ENCODE results near the gene PITRM1.

The PITRM1 gene

DNA sequence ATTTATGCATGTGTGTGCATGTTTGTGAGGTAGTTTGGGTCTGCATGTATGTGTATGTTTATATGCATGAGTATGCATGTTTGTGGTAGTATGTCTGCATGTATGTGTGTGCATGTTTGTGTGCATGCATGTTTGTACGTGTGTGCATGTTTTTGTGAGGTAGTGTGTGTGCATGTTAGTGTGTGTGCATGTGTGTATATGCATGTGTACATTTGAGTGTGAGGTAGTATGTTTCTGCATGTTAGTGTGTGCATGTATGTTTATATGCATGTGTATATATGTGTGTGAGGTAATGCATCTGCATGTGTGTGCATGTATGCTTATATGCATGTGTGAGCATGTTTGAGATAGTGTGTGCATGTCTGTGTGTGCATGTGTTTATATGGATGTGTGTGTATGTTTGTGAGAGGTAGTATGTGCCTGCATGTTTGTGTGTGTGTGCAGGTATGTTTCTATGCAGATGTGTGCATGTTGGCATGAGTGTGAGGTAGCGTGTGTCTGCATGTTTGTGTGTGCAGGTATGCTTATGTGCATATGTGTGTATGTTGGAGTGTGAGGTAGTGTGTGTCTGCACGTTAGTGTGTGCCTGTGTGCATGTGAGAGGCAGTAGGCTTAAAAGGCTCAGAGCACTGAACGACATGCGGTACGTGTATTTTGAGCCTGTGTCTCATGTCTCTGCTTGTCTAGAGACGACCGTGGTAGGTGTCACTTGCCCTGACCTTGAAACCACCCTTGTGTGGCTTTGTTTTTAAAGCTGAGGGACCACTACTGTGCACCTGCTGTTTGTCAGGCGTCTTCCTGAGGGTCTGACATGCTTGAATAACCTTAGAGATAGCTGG lies 61.6 kb downstream of the PITRM1 start:
- TF ChIP-seq, protein P1, sequence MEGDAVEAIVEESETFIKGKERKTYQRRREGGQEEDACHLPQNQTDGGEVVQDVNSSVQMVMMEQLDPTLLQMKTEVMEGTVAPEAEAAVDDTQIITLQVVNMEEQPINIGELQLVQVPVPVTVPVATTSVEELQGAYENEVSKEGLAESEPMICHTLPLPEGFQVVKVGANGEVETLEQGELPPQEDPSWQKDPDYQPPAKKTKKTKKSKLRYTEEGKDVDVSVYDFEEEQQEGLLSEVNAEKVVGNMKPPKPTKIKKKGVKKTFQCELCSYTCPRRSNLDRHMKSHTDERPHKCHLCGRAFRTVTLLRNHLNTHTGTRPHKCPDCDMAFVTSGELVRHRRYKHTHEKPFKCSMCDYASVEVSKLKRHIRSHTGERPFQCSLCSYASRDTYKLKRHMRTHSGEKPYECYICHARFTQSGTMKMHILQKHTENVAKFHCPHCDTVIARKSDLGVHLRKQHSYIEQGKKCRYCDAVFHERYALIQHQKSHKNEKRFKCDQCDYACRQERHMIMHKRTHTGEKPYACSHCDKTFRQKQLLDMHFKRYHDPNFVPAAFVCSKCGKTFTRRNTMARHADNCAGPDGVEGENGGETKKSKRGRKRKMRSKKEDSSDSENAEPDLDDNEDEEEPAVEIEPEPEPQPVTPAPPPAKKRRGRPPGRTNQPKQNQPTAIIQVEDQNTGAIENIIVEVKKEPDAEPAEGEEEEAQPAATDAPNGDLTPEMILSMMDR (IDR thresholded peaks at IDR 0.05; ENCODE audit: low read depth, low read length, missing control alignments), result no peak
- in situ Hi-C loops (cut with HindIII; ENCODE audit: low pct_ligation_motif_present, low sequenced_read_pairs), result no loop called here
- Histone ChIP-seq H3K36me3 (replicated peaks) (peaks cover 64% of the 10 kb centered on the region), H3K27ac (no peak overlapping the region), H3K27me3 (replicated peaks) (no peaks in the 10 kb centered on the region), H3K4me3 (ENCODE audit: low read depth, low read length) (no peak overlapping the region)
- DNase-seq, result no peak

DNA sequence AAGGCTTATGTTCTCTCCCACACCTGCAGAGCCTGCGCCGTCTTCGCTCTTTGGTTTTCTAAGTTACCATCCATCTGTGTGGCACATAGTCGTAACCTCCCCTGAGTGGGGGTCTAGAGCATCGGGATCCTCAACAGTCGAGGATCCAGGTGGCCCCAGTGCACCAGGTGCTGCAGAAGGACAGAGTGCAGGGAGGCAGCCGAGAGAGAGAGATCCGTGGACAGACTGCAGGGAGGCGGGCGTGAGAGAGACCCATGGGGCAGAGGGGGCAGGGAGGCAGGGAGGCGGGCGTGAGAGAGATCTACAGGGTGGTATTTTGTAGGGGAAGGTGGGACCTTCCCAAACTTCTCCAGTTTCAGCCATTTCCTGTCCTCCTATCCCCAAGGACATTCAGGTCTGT lies 62.9 kb downstream of the PITRM1 start:
- Histone ChIP-seq H3K27ac (no peak overlapping the region), H3K27me3 (replicated peaks) (no peaks in the 10 kb centered on the region), H3K4me3 (ENCODE audit: low read depth, low read length) (no peak overlapping the region), H3K36me3 (replicated peaks) (peaks cover 70% of the 10 kb centered on the region)
- TF ChIP-seq, protein P1 (IDR thresholded peaks at IDR 0.05; ENCODE audit: low read depth, low read length, missing control alignments), result no peak
- no peak for DNase-seq
- in situ Hi-C loops (cut with HindIII; ENCODE audit: low pct_ligation_motif_present, low sequenced_read_pairs), result no loop called here

DNA sequence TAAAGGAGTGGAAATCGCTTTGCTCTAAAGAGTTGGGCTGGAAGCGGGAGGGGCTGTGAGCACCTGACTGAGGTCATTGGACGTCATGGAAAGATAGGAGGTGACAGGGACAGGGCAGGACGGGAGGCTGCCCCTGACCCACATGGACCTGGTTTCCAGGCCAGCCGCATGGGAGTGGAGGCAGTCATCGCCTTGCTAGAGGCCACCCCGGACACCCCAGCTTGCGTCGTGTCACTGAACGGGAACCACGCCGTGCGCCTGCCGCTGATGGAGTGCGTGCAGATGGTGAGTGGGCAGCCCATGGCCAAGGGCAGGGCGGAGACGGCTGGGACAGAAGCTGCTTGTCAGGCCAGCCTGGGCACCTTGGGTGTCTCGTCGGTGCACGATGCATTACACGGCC lies 63.4 kb downstream of the PITRM1 start:
- Histone ChIP-seq H3K4me3 (ENCODE audit: low read depth, low read length) (no peak overlapping the region), H3K27me3 (replicated peaks) (no peaks in the 10 kb centered on the region), H3K36me3 (replicated peaks) (peaks cover 70% of the 10 kb centered on the region), H3K27ac (no peak overlapping the region)
- no peak for DNase-seq
- in situ Hi-C loops (cut with HindIII; ENCODE audit: low pct_ligation_motif_present, low sequenced_read_pairs), result no loop called here
- TF ChIP-seq, protein P1 (IDR thresholded peaks at IDR 0.05; ENCODE audit: low read depth, low read length, missing control alignments), result no peak

DNA sequence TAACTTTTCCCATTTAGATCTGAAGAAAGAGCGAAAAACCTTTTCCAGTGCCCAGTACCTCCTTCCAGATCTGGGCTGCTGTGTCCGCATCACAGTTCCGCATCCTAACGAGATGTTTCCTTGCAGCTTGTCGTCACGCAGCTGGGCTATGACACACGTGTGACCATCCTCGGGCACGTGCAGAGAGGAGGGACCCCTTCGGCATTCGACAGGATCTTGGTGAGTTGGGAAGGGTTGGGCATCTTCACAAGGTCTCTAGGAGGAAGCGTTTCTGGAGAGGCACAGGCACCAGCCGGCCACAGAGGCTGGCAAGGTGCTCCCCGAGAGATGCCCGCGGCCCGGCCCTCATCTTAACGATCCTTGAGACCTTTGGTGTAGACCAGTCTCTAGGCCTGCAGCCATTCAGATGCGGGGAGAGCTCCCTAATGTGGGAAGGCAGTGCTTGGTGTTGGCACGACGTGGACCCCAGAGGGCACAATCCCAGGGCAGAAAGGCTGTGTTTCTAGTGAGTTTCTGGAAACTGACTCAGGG lies 63.9 kb downstream of the PITRM1 start:
- no peak overlapping the region for H3K4me3 ChIP-seq (ENCODE audit: low read depth, low read length)
- DNase-seq, result no peak
- peaks cover 73% of the 10 kb centered on the region for H3K36me3 ChIP-seq (replicated peaks)
- TF ChIP-seq, protein P1 (IDR thresholded peaks at IDR 0.05; ENCODE audit: low read depth, low read length, missing control alignments), result no peak
- no peak overlapping the region for H3K27ac ChIP-seq
- H3K27me3 ChIP-seq (replicated peaks), result no peaks in the 10 kb centered on the region
- in situ Hi-C loops (cut with HindIII; ENCODE audit: low pct_ligation_motif_present, low sequenced_read_pairs), result no loop called here

DNA sequence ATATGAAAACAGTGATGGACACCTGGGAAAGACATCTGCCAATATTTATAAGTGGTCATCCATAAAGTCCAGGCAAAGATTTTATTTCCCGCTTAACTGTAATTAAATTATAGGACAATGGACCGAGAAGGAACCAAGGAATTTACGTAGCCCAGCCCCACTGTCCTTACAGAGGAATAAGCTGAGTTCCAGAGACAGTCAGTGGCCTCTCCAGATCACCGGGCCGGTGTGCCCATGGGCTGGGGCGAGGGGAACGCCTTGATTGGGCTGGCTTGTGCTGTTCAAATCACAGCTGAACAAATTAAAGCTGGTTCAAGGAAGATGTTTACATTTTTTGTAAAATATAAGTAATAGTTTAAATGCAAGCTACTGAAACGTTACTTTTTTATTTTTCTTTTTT lies 64.5 kb downstream of the PITRM1 start:
- no peak overlapping the region for H3K4me3 ChIP-seq (ENCODE audit: low read depth, low read length)
- H3K27ac ChIP-seq, result peak overlapping the region; percentile 97
- in situ Hi-C loops (cut with HindIII; ENCODE audit: low pct_ligation_motif_present, low sequenced_read_pairs), result no loop called here
- TF ChIP-seq, protein P1 (IDR thresholded peaks at IDR 0.05; ENCODE audit: low read depth, low read length, missing control alignments), result no peak
- H3K27me3 ChIP-seq (replicated peaks), result no peaks in the 10 kb centered on the region
- peaks cover 74% of the 10 kb centered on the region for H3K36me3 ChIP-seq (replicated peaks)
- no peak for DNase-seq
